Ectodermal cell (in vitro differentiated cells): ENCODE results near the gene PDIK1L.

ENCODE experiments used
- H3K27ac ChIP-seq: 2 replicates; pipeline ENCODE4 v1.7.0; 2013; ENCODE audit warnings: mild to moderate bottlenecking, low read depth, low read length; ENCODE audit not compliant: insufficient read depth, poor library complexity, severe bottlenecking
- H3K27me3 ChIP-seq: 2 replicates; pipeline ENCODE4 v1.7.0; 2013; ENCODE audit warnings: mild to moderate bottlenecking, low read length; ENCODE audit not compliant: insufficient read depth, control insufficient read depth, poor library complexity, severe bottlenecking
- H3K36me3 ChIP-seq: one replicate; pipeline ENCODE4 v1.7.0; 2013; ENCODE audit warnings: low read length; ENCODE audit not compliant: control insufficient read depth, insufficient read depth
- H3K4me1 ChIP-seq: one replicate; pipeline ENCODE4 v1.7.0; 2013; ENCODE audit warnings: low read length; ENCODE audit not compliant: control insufficient read depth, insufficient read depth
- H3K4me3 ChIP-seq: 2 replicates; pipeline ENCODE4 v1.7.0; 2013; ENCODE audit warnings: low read depth, low read length, control low read depth; ENCODE audit not compliant: insufficient read depth
- H3K9me3 ChIP-seq: 2 replicates; pipeline ENCODE4 v1.7.0; 2013; ENCODE audit warnings: mild to moderate bottlenecking, low read length, moderate library complexity; ENCODE audit not compliant: control insufficient read depth
- WGBS, 2 experiments: methylation state at CpG; one replicate each; pipeline ENCODE4 v1.1.7; 2013; ENCODE audit warnings: missing lambda C conversion rate in 2 of 2; 5-methylcytosine and 5-hydroxymethylcytosine counted together

PDIK1L gene

DNA sequence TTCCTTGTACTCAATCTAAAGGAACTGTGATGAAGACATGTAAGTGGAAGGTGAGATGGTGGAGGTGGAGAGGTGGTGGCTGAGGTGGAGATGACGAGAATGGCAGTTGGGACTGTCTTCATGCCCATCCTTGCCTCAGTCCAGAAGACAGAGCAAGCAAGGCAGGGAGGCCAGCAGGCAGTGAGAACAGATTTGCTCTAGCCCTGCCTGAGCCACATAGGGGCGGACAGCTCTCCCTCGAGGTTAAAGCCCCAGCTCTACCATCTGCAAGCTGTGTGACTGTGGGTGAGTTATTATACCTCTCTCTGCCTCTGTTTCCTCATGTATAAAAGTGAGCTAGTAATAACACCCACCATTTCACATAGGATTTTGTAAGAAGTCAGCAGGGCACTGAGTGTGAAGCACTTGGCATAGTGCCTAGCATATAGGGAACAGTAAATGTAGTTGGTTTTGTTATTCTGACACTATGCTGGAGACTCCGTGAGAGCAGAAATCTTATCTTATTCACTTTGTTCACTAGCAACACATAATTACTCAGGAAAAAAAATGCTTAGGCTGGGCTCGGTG is 42.4 kb downstream of the PDIK1L start:
- H3K36me3 ChIP-seq, result no peaks in the 10 kb centered on the region
- no peaks in the 10 kb centered on the region for H3K9me3 ChIP-seq
- peaks cover 59% of the 10 kb centered on the region for H3K27me3 ChIP-seq
- no peak overlapping the region for H3K27ac ChIP-seq
- H3K4me3 ChIP-seq, result no peak overlapping the region
- H3K4me1 ChIP-seq, result peaks cover 35% of the 10 kb centered on the region
- WGBS, 2 experiments, result 46 to 49% methylated on average over 5 of the region's 5 CpGs

DNA sequence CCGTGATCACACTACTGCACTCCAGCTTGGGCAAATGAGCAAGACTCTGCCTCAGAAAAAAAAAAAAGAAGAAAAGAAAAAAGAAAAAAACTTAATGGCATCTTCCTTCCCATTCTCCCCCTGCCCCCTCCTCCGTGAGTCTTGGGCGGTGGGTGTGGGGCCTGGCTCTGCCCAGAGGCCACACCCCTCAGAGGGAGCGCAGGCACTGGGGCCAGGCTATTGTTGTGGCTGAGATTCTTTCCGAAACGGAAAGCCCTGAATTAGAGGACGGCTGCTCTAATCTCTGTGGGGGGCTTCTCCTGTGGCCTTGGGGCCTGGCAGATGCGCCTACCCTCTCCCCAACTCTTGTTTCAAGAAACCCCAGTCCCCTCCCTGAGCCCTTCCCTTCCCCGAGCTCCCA is 43.1 kb downstream of the PDIK1L start:
- no peak overlapping the region for H3K27ac ChIP-seq
- H3K27me3 ChIP-seq, result peaks cover 61% of the 10 kb centered on the region
- 3 to 5% methylated on average over 9 of the region's 9 CpGs for WGBS, 2 experiments
- no peak overlapping the region for H3K4me3 ChIP-seq
- peaks cover 42% of the 10 kb centered on the region for H3K4me1 ChIP-seq
- no peaks in the 10 kb centered on the region for H3K36me3 ChIP-seq
- H3K9me3 ChIP-seq, result no peaks in the 10 kb centered on the region

DNA sequence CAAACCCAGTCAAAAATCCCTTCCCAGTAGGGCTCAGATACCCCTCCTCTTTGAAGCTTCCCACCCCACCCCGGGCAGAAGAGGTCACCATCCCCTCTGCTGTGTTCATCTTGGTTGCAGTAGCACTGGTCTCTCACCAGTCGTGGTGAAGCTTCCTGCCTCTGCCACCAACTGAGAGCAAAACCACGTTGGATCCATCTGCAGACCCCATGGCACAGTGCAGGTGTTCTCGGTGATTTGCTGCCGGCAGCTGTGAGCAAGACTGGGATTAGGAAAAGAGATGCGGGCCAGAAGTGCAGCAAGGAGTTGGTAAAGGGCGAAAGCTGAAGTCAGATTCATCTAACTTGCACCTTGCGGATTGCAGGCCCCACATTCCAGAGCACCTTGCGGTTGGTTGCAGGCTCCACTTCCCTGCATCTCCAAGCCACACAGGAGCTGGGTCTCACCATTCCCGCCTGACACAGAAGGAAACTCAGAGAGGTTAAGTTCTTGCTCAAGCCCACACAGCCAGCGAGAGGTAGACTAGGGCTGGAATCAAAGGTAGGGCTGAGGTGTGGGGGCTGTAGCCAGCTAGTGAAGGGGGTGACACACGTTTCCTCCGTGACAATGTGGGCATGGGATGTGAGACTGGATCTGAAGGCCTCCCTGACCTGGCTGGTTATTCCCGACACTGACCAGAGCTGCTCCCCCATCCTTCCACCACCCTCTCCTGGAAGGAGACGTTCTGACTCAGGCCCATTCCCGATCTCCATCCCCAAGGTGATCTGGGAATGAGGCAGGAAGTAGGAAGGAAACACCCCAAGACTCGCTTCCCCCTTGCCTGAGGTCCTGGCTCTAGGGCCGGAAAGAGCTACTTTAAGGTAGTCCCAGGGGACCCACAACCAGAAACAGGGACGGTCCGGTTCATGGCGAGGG is 44.0 kb downstream of the PDIK1L start:
- H3K27me3 ChIP-seq, result peaks cover 61% of the 10 kb centered on the region
- 8 to 12% methylated on average over 21 of the region's 21 CpGs for WGBS, 2 experiments
- peak overlapping the region; percentile 12 for H3K4me3 ChIP-seq

DNA sequence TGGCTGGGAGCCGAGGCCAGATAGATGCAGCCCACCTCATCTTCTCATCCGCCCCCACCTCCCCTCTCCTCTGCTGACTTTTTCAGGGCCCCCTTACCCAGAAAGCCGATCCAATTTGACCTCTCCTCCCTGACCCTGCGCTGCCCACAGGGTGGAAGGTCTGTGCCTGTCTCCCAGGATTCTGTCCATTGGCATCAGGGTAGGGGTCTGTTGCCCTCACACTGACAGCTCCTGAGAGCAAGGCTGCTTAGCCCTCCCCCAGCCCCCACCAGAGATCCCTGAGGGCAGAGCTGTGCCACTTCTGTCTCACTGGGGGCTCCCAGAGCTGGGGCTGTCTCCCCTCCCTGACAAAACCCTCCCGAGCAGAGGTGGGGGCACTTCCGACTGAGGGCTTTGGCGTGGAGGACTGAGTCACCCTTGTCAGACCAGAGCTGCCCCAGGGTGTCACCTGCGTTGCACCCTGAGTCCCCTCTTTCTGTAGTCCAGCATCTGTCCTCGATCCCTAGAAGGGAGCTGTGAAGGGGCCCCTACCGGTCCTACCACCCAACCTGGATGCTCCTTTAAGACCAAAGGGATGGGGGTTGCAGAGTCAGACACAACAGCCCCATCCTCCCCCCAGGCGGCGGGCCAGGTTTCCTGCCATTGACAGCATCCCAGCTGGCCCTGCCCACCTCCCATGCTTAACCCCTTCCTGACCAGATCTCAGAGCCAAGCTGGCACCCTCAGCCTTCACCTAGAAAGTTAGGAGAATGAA is 44.8 kb downstream of the PDIK1L start:
- Histone ChIP-seq H3K4me3 (no peak overlapping the region), H3K27ac (no peak overlapping the region), H3K9me3 (no peaks in the 10 kb centered on the region), H3K36me3 (no peaks in the 10 kb centered on the region), H3K4me1 (peaks cover 51% of the 10 kb centered on the region), H3K27me3 (peaks cover 68% of the 10 kb centered on the region)
- 6 to 7% methylated on average over 12 of the region's 12 CpGs for WGBS, 2 experiments

More for the DNA sequence above, 44.0 kb downstream of the PDIK1L start:
- Histone ChIP-seq H3K4me1 (peaks cover 43% of the 10 kb centered on the region), H3K9me3 (no peaks in the 10 kb centered on the region), H3K27ac (no peak overlapping the region), H3K36me3 (no peaks in the 10 kb centered on the region)

DNA sequence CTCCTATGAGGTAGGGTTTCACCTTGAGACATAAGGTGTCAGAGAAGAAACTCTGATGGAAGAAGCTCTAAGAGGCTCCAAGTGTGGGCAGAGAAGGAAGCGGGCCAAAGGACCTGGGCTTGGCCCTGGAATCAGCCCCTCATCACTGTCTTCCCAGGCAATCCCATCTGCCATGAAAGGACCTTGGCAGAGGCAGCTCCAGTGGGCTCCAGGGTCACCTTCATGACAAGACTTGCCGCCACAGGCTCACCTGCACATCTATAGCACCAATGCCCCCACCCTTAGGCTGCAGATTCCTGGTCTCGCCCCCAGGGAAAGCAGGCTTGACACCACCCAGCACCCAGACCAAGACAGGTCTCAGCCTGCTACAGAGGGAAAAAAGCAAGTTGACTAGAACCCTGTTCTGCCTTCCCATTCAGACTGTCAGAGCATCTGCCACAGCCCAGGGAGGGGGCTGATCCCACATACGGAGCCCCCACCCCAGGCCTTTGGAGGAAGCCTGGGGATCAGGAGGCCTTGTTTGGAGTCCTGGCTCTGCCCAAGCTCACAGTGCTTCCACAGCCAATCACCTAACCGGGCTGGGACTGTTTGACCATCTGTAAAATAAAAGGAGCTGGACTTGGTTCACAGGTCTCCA is 46.8 kb downstream of the PDIK1L start:
- Histone ChIP-seq H3K27me3 (peaks cover 76% of the 10 kb centered on the region), H3K4me3 (no peak overlapping the region)

DNA sequence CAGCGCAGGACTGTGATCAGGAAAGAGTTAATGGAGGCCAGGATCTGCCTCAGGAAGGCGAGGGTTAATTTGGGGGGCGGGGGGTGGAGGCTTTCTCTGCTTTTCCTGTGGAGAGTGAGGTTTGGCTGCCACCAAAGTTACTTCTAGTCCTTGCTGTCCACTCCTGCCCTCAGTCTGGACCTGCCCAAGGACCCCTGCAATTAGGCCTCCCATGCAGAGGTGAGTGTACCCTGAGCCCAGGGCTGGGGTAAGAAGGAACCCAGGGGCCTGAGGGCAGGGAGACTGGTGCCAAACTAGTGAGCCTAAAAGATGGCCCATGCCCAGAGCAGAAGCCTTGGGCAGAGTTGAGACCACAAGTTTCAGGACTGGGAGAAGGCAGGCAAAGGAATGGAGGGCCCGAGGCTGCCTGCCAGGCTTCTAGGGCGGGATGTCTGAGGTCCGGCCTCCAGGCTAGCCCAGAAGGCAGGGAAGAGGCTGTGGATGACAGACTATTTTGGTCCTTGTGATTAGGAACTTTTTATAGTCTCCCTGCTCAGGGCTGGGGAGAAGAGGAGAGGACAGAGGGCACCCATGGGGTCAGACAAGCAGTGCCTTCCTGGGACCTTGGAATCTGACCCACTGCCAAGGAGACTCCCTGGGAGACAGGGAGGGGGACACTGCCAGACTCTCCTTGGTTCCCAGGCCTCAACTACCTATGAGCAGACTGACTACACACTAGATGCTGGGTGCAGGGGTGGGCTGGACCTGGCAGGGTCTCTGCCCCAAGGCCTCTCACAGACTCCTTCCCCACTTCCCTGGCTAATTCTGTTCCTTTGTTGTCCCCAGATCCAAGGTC is 47.5 kb downstream of the PDIK1L start, which contains the start of gene FAM110D:
FAM110D (plus strand) TSS at position 172 of the 835 bp plus-strand sequence. CDS start 2,213 bp downstream, outside the sequence.
- Histone ChIP-seq H3K27ac (no peak within 1 kb of the TSS), H3K27me3 (peaks cover 81% of the 10 kb centered on the region), H3K36me3 (no peaks in the 10 kb centered on the region), H3K4me3 (no peak within 1 kb of the TSS), H3K9me3 (no peaks in the 10 kb centered on the region), H3K4me1 (peaks cover 51% of the 10 kb centered on the region)
- 29 to 31% methylated on average over 6 of the region's 6 CpGs for WGBS, 2 experiments

More for the DNA sequence above, 46.8 kb downstream of the PDIK1L start:
- WGBS, 2 experiments, result 70 to 71% methylated on average over 5 of the region's 5 CpGs
- Histone ChIP-seq H3K27ac (no peak overlapping the region), H3K36me3 (no peaks in the 10 kb centered on the region), H3K4me1 (peaks cover 51% of the 10 kb centered on the region), H3K9me3 (no peaks in the 10 kb centered on the region)

DNA sequence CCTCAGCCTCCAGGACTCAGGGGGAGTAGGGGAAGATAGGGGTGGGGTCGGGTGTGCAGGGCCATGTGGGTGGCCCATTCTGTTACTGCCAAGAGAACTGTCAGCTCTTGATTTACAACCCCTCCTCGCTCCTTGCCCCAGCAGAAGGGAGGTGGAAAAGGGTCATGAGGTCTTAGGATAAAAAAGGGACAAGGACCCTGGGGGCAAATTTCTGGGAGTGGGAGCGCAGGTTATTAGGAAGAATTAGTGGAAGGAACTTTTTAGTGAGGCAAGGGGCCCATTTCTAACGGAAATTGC is 48.1 kb downstream of the PDIK1L start:
- Histone ChIP-seq H3K27me3 (peaks cover 85% of the 10 kb centered on the region), H3K9me3 (no peaks in the 10 kb centered on the region), H3K4me3 (no peak overlapping the region), H3K4me1 (peaks cover 53% of the 10 kb centered on the region), H3K27ac (no peak overlapping the region), H3K36me3 (no peaks in the 10 kb centered on the region)
- 65 to 66% methylated on average over 4 of the region's 4 CpGs for WGBS, 2 experiments

DNA sequence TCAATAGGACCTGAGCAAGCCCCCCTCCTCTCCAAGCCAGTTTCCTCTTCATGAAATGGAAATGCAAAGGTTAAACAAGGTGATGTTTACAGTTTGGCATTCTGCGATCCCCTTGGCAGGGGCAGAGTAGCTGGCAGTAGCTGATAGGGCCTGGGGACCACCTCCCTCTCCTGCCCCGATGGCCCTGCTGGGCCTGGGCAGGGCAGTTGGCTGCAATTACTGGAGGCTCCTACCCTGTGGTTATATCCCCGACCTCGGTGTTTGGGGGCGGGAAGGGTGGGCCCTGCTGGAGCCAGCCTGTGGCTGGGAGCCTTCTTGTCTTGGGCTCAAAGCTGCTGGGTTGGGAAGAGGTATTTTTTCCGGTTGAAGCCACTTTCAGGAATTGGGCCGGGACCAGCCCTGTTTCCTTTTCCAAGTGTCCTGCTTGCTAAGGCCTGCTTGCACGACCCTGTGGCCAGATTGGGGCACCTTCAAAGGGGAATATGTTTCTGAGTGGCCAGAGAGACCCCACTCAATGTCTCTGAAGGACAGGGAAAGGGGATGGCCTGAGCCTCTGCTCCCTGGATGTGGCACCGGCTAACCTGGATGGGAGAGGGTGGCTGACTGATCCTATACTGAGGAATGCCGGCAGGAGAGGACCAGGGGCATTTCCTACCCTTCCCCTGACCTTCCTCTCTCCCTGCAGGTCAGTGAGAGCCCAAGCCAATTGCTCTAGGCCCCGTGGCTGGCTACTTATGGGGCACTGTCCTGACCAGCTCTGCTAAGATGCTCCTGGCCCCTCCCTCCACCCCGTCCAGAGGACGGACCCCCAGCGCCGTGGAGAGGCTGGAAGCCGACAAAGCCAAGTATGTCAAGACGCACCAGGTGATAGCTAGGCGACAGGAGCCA is 49.1 kb downstream of the PDIK1L start:
- Histone ChIP-seq H3K27ac (no peak overlapping the region), H3K9me3 (no peaks in the 10 kb centered on the region), H3K36me3 (no peaks in the 10 kb centered on the region), H3K4me3 (peak overlapping the region; percentile 44), H3K27me3 (peaks cover 88% of the 10 kb centered on the region), H3K4me1 (peaks cover 56% of the 10 kb centered on the region)
- 27 to 29% methylated on average over 18 of the region's 18 CpGs for WGBS, 2 experiments
